SK-N-SH (cell line): ENCODE data around the gene RELB. TPM values are rescaled to one million over a fixed set of nuclear protein-coding genes. Genes with fewer than 3 reads are reported as not detected.

Experiments used
- CTCF ChIA-PET: fragments of 300-600, 350-600 bp; formaldehyde crosslinking; extraction: SDS; loops from one replicate; lab custom pipeline; 2021; lab: Yijun Ruan, JAX
- POLR2A ChIA-PET: fragments of 350-600 bp; sonication (Branson Sonifier 250); formaldehyde crosslinking; extraction: SDS; loops from one replicate; lab custom pipeline; 2020; ENCODE audit warnings: antibody characterized with exemption, inconsistent platforms; lab: Yijun Ruan, JAX
- DNase-seq: peaks from one replicate; pipeline ENCODE4 v3.0.0; 2012
- H2AFZ ChIP-seq: fragments of 200-600 bp; sonication (generic); 2 replicates; pipeline ENCODE4 v1.8.1; 2016; ENCODE audit warnings: antibody characterized with exemption, mild to moderate bottlenecking, low read depth
- H3F3A ChIP-seq: fragments of 200-600 bp; sonication (generic); replicated peaks from 2 replicates; pipeline ENCODE3; 2016; ENCODE audit warnings: antibody characterized with exemption, mild to moderate bottlenecking; ENCODE audit not compliant: insufficient read depth
- H3K27ac ChIP-seq, 2 experiments: fragments of 200-500 bp in 1 of 2; fragments of 200-600 bp in 1 of 2; sonication (Bioruptor generic) in 1 of 2; sonication (generic), shearing (Covaris generic) in 1 of 2; 2 replicates each; pipeline versions ENCODE4 v1.5.1 to v1.6.1; 2014 to 2016; ENCODE audit warnings: low read depth in 2 of 2, inconsistent platforms in 1 of 2, low read length in 1 of 2, mild to moderate bottlenecking in 1 of 2, mixed read lengths in 1 of 2
- H3K27me3 ChIP-seq: fragments of 200-600 bp; sonication (generic), shearing (Covaris generic); 2 replicates; pipeline ENCODE4 v1.6.1; 2016; ENCODE audit warnings: mixed run types; ENCODE audit not compliant: insufficient read depth
- H3K36me3 ChIP-seq, 2 experiments: fragments of 200-500 bp in 1 of 2; fragments of 200-600 bp in 1 of 2; sonication (Bioruptor generic) in 1 of 2; sonication (generic) in 1 of 2; replicated peaks in 1 of 2; 2 replicates each; pipeline versions ENCODE3 to v1.5.1; 2014 to 2016; ENCODE audit warnings: low read length in 1 of 2, mild to moderate bottlenecking in 1 of 2; ENCODE audit not compliant: insufficient read depth in 2 of 2, control insufficient read depth in 1 of 2
- H3K4me1 ChIP-seq, 2 experiments: fragments of 200-500 bp in 1 of 2; fragments of 200-600 bp in 1 of 2; sonication (Bioruptor generic) in 1 of 2; sonication (generic), shearing (Covaris generic) in 1 of 2; 2 replicates each; pipeline versions ENCODE4 v1.5.1 to v1.6.1; 2014 to 2016; ENCODE audit warnings: low read depth in 1 of 2, low read length in 1 of 2, mixed run types in 1 of 2; ENCODE audit not compliant: insufficient read depth in 2 of 2, control insufficient read depth in 1 of 2
- H3K4me2 ChIP-seq: fragments of 200-600 bp; sonication (generic), shearing (Covaris generic); 2 replicates; pipeline ENCODE4 v1.6.1; 2017; ENCODE audit warnings: mixed run types
- H3K4me3 ChIP-seq, 2 experiments: fragments of 200-500 bp in 1 of 2; fragments of 200-600 bp in 1 of 2; sonication (Bioruptor generic) in 1 of 2; sonication (generic), shearing (Covaris generic) in 1 of 2; 2 replicates each; pipeline versions ENCODE4 v1.5.1 to v1.8.1; 2014 to 2016; ENCODE audit warnings: low read depth in 2 of 2, inconsistent platforms in 1 of 2, low read length in 1 of 2, mild to moderate bottlenecking in 1 of 2, mixed read lengths in 1 of 2, moderate library complexity in 1 of 2
- H3K79me2 ChIP-seq: fragments of 200-600 bp; sonication (generic); 2 replicates; pipeline ENCODE4 v1.8.1; 2017; ENCODE audit warnings: mild to moderate bottlenecking; ENCODE audit not compliant: insufficient read depth
- H3K9ac ChIP-seq: fragments of 200-600 bp; sonication (generic); 2 replicates; pipeline ENCODE4 v1.6.1; 2017; ENCODE audit warnings: mixed run types
- H3K9me2 ChIP-seq: fragments of 200-600 bp; sonication (generic); 2 replicates; pipeline ENCODE4 v1.6.1; 2017; ENCODE audit warnings: mixed run types
- H3K9me3 ChIP-seq: fragments of 200-600 bp; sonication (generic); 2 replicates; pipeline ENCODE4 v1.6.1; 2017; ENCODE audit warnings: mixed run types, mild to moderate bottlenecking, moderate library complexity
- H4K20me1 ChIP-seq: fragments of 200-600 bp; sonication (generic); 2 replicates; pipeline ENCODE4 v1.6.1; 2017; ENCODE audit warnings: mild to moderate bottlenecking, mixed run types; ENCODE audit not compliant: insufficient read depth
- CHD2 ChIP-seq: fragments of 150-350 bp; IDR thresholded peaks from 2 replicates; pipeline ENCODE4 v1.6.1; 2018; ENCODE audit warnings: low read length; ENCODE audit not compliant: partially characterized antibody
- EZH2phosphoT487 ChIP-seq: fragments of 200-600 bp; sonication (generic); IDR thresholded peaks from 2 replicates; pipeline ENCODE4 v1.6.1; 2017; ENCODE audit warnings: low read depth, mixed run types, mild to moderate bottlenecking, antibody characterized with exemption, moderate library complexity, borderline replicate concordance
- FOXM1 ChIP-seq: IDR thresholded peaks from 2 replicates; pipeline ENCODE4 v1.4.0; 2012; ENCODE audit warnings: low read depth, mild to moderate bottlenecking
- GABPA ChIP-seq: IDR thresholded peaks from 2 replicates; pipeline ENCODE4 v1.4.0; 2012; ENCODE audit warnings: low read depth, mild to moderate bottlenecking
- JUND ChIP-seq: IDR thresholded peaks from 2 replicates; pipeline ENCODE4 v1.4.0; 2012
- MXI1 ChIP-seq: IDR thresholded peaks from 2 replicates; pipeline ENCODE4 v1.6.1; 2012; ENCODE audit warnings: mild to moderate bottlenecking, low read depth, low read length, improper control_type of control experiment
- NRF1 ChIP-seq: IDR thresholded peaks from 2 replicates; pipeline ENCODE4 v1.6.1; 2012; ENCODE audit warnings: low read depth, mild to moderate bottlenecking, low read length
- POLR2AphosphoS5 ChIP-seq: IDR thresholded peaks from 2 replicates; pipeline ENCODE4 v1.6.1; 2012; ENCODE audit warnings: low read depth, low read length
- RAD21 ChIP-seq: IDR thresholded peaks from 2 replicates; pipeline ENCODE4 v1.6.1; 2012; ENCODE audit warnings: mild to moderate bottlenecking, low read length
- RXRA ChIP-seq: IDR thresholded peaks from 2 replicates; pipeline ENCODE4 v1.4.0; 2012; ENCODE audit warnings: low read depth, mild to moderate bottlenecking, borderline replicate concordance
- SIN3A ChIP-seq: IDR thresholded peaks from 2 replicates; pipeline ENCODE4 v1.6.1; 2012; ENCODE audit warnings: low read depth, mild to moderate bottlenecking, low read length, moderate library complexity, borderline replicate concordance
- TCF12 ChIP-seq: IDR thresholded peaks from 2 replicates; pipeline ENCODE4 v1.4.0; 2012
- TEAD4 ChIP-seq: IDR thresholded peaks from 2 replicates; pipeline ENCODE4 v1.4.0; 2012; ENCODE audit warnings: mild to moderate bottlenecking, borderline replicate concordance; ENCODE audit not compliant: insufficient read depth
- USF2 ChIP-seq: fragments of 150-350 bp; IDR thresholded peaks from 2 replicates; pipeline ENCODE4 v1.6.1; 2017; ENCODE audit warnings: antibody characterized with exemption, low read length, low read depth, borderline replicate concordance
- YY1 ChIP-seq: IDR thresholded peaks from 2 replicates; pipeline ENCODE4 v1.4.0; 2012; ENCODE audit warnings: low read depth, mild to moderate bottlenecking
- WGBS: methylation state at CpG from one replicate; pipeline ENCODE4 v1.1.6; 2017; ENCODE audit warnings: low lambda C conversion rate; 5-methylcytosine and 5-hydroxymethylcytosine counted together
- polyA plus RNA-seq, 3 experiments: library from polyadenylated mRNA; depleted of rRNA; stranded (reverse); fragments of >200 nt; gene quantifications; 2 replicates each; pipeline ENCODE4 v1.2.3, GENCODE V29; 2012
- TF ChIP-seq, protein P1 (sequence below): IDR thresholded peaks from 2 replicates; pipeline ENCODE4 v1.4.0; 2012; ENCODE audit warnings: low read depth
- TF ChIP-seq, protein P2 (sequence below): fragments of 150-350 bp; IDR thresholded peaks from 2 replicates; pipeline ENCODE4 v1.6.1; 2016; ENCODE audit warnings: mild to moderate bottlenecking, low read depth, low read length

RELB gene
- polyA plus RNA-seq, 1 of the 3 experiments (the other 2 are of a cell fraction) = 12.6 TPM

DNA sequence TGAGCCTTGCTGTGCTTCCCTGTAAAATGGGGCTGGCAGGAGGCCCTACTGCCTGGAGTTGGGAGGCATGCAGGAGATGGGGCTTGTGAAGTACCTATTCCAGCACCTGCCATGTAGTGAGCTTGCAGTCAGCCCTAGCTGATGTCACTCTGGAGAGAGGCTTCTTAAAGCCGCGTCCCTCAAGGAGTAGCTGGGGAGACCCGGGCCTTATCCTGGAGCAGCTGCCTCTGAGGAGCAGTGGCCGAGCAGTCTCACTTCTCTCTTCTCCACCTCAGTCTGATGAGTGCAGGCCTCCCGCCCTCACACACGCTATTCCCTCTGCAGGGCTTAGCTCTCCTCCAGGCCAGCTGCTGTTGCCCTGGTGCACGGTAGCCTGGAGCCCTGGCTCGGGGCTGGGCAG, 55.6 kb downstream of the RELB start:
- Histone ChIP-seq H3K4me1 (no peaks in the 10 kb centered on the region), H3K79me2 (peaks cover 39% of the 10 kb centered on the region; the same call in 1 of the 2 replicates), H3K27me3 (no peaks in the 10 kb centered on the region), H3K9ac (no peak overlapping the region), H3F3A (peaks cover 4% of the 10 kb centered on the region), H4K20me1 (peaks cover 21% of the 10 kb centered on the region), H3K9me3 (no peaks in the 10 kb centered on the region), H3K9me2 (no peaks in the 10 kb centered on the region), H2AFZ (no peak overlapping the region), H3K4me3 (no peak overlapping the region), H3K4me2 (no peak overlapping the region), H3K36me3 (peaks cover 38 to 76% of the 10 kb centered on the region in 2 experiments), H3K27ac (no peak overlapping the region)
- ChIA-PET POLR2A (interaction anchor here (0.8 to 1.0 kb wide), 2 partner anchors 18 to 22 kb away, joined by 3 read pairs; partner anchors contain the start of genes CLASRP and GEMIN7), CTCF (interaction anchor here (0.6 to 1.3 kb wide), 2 partner anchors 12 to 862 kb away, joined by 3 to 6 read pairs; no protein-coding TSS in a partner anchor)
- 98% methylated on average over 8 of the region's 8 CpGs for WGBS
- TF ChIP-seq RAD21 = no peak
- TF ChIP-seq JUND = no peak
- TF ChIP-seq, protein P1, sequence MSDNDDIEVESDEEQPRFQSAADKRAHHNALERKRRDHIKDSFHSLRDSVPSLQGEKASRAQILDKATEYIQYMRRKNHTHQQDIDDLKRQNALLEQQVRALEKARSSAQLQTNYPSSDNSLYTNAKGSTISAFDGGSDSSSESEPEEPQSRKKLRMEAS = no peak
- TF ChIP-seq MXI1 = no peak
- TF ChIP-seq SIN3A = no peak
- no peak for TF ChIP-seq NRF1
- TF ChIP-seq TEAD4 = no peak
- no peak for TF ChIP-seq EZH2phosphoT487
- no peak for TF ChIP-seq GABPA
- no peak for TF ChIP-seq POLR2AphosphoS5
- TF ChIP-seq CHD2 = no peak
- TF ChIP-seq YY1 = no peak
- TF ChIP-seq RXRA = no peak
- no peak for TF ChIP-seq USF2
- TF ChIP-seq FOXM1 = no peak
- DNase-seq = no peak

- TF ChIP-seq MXI1 = no peak
- no peak for TF ChIP-seq RAD21
- no peak for TF ChIP-seq TCF12
- TF ChIP-seq JUND = no peak
- TF ChIP-seq, protein P2, sequence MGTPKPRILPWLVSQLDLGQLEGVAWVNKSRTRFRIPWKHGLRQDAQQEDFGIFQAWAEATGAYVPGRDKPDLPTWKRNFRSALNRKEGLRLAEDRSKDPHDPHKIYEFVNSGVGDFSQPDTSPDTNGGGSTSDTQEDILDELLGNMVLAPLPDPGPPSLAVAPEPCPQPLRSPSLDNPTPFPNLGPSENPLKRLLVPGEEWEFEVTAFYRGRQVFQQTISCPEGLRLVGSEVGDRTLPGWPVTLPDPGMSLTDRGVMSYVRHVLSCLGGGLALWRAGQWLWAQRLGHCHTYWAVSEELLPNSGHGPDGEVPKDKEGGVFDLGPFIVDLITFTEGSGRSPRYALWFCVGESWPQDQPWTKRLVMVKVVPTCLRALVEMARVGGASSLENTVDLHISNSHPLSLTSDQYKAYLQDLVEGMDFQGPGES = no peak
- TF ChIP-seq, all 33 proteins: peak for 0
- H3K9ac ChIP-seq = no peak overlapping the region
- ChIA-PET POLR2A (interaction anchor here (0.8 to 1.0 kb wide), 2 partner anchors 19 to 21 kb away, joined by 3 read pairs; partner anchors contain the start of genes CLASRP and GEMIN7), CTCF (interaction anchor here (1.3 kb wide), 1 partner anchor 13 kb away, joined by 6 read pairs; no protein-coding TSS in a partner anchor)
- WGBS = 90% methylated on average over 9 of the region's 9 CpGs
- no peak overlapping the region for H3K4me3 ChIP-seq
- no peaks in the 10 kb centered on the region for H3K27me3 ChIP-seq
- no peak for DNase-seq
- no peaks in the 10 kb centered on the region for H3K9me2 ChIP-seq
- H3K27ac ChIP-seq = no peak overlapping the region
- peaks cover 38 to 74% of the 10 kb centered on the region in 2 experiments for H3K36me3 ChIP-seq
- peaks cover 33% of the 10 kb centered on the region; the same call in 1 of the 2 replicates for H3K79me2 ChIP-seq
- no peak overlapping the region for H2AFZ ChIP-seq
- peaks cover 4% of the 10 kb centered on the region for H3F3A ChIP-seq
- H3K4me2 ChIP-seq = no peak overlapping the region
- no peaks in the 10 kb centered on the region for H3K4me1 ChIP-seq
- H3K9me3 ChIP-seq = no peaks in the 10 kb centered on the region
- peaks cover 15% of the 10 kb centered on the region for H4K20me1 ChIP-seq
Observed at GRCh38 chr19:45057444-45057843, 56.2 kb downstream of the RELB start.
